ENCODE data around the gene STK24.

The STK24 gene

DNA sequence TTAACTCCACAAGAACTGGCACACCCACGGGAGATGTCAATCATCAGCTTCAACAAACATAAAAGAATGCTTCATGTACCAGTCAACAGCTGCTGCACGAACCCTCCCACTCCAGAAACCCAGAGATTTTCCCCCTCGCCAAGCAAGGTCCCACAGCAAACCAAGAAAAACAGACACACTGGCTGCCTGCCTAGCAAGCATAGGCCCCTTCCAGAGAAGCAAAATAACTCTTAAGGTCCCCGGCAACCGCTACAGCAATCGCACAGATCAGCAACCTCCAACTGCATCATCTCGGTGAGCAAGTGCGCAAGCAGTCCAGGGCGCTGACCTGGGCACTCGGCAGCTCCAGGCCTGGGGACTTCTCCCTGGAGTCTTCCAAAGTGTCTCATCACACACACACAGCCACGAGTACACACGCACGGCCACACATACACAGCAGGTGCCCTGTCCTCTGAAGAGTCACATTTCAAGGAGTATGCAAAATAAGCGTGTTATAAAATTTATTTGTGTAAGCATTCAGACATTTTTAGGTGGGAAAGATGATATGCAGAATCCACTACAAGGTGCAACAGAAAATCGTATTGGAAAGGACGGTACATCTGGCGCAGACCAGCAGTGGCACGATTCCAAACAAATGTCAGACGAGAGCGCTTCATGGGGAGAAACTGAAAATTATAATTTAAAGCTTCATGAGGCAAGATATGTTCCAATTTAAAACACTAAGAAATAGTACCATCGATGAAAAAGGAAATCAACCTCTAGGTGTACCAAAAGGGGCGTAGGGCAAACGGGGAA, 125.0 kb downstream of the STK24 start:
- peaks cover 50% of the 10 kb centered on the region for H3K36me3 ChIP-seq
- no peaks in the 10 kb centered on the region for H3K9me3 ChIP-seq
- H3K4me1 ChIP-seq, result peaks cover 6% of the 10 kb centered on the region
- DNase-seq, result no peak
- no peaks in the 10 kb centered on the region for H3K27me3 ChIP-seq
- no peak overlapping the region for H3K4me3 ChIP-seq (ENCODE audit: low read depth, low read length)
- TF ChIP-seq, protein P1, sequence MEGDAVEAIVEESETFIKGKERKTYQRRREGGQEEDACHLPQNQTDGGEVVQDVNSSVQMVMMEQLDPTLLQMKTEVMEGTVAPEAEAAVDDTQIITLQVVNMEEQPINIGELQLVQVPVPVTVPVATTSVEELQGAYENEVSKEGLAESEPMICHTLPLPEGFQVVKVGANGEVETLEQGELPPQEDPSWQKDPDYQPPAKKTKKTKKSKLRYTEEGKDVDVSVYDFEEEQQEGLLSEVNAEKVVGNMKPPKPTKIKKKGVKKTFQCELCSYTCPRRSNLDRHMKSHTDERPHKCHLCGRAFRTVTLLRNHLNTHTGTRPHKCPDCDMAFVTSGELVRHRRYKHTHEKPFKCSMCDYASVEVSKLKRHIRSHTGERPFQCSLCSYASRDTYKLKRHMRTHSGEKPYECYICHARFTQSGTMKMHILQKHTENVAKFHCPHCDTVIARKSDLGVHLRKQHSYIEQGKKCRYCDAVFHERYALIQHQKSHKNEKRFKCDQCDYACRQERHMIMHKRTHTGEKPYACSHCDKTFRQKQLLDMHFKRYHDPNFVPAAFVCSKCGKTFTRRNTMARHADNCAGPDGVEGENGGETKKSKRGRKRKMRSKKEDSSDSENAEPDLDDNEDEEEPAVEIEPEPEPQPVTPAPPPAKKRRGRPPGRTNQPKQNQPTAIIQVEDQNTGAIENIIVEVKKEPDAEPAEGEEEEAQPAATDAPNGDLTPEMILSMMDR (IDR thresholded peaks at IDR 0.05; ENCODE audit: low read depth, low read length), result no peak

DNA sequence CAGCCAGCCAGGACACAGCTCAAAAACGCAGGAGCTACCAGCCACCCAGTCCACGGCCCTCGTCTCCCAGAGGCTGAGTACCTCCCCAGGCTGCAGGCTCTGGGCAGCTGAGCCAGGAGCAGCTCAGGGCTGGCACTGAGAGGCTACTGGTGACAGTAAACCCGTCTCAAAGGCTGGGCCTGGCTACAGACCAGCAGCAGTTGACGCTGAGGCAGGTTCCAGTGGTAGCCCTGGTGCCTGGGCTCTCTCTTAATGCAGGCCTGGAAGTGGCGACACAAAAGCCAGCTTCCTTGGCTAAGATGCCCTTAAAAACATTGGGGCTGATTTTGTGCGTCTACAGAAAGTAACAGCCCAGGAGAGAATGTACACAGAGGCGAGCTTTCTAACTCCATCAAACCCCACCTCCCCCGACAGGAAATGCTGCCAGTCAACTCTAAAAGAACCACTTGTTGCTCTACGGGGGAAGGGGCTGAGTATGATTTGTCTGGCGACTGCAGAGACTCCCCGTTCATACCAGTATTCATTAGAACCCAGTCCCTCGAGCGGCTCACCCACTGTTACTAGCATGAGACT, 126.3 kb downstream of the STK24 start:
- TF ChIP-seq, protein P1 (IDR thresholded peaks at IDR 0.05; ENCODE audit: low read depth, low read length), result no peak
- Histone ChIP-seq H3K4me3 (ENCODE audit: low read depth, low read length) (no peak overlapping the region), H3K36me3 (peaks cover 55% of the 10 kb centered on the region), H3K27me3 (no peaks in the 10 kb centered on the region), H3K9me3 (no peaks in the 10 kb centered on the region), H3K4me1 (peaks cover 6% of the 10 kb centered on the region)
- DNase-seq, result no peak

DNA sequence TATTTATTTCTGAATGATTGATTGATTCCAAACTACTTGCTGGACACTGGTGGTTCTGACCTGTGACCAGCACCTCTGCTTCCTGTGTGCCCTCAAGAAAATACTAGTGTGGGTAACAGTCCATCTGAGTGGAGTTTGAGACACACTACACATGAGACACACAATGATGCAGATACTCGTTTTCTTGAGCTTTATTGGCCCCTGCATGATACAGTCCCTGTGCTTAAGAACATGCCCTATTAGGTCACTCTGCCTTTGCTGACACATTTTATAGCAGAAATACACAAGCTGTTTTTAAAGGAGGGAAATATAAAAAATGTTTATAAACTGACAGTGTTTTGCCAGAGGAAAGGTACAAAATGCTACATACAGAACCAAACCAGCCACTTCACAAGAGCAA, 126.9 kb downstream of the STK24 start:
- H3K9me3 ChIP-seq, result no peaks in the 10 kb centered on the region
- peaks cover 6% of the 10 kb centered on the region for H3K4me1 ChIP-seq
- H3K27me3 ChIP-seq, result no peaks in the 10 kb centered on the region
- TF ChIP-seq, protein P1 (IDR thresholded peaks at IDR 0.05; ENCODE audit: low read depth, low read length), result no peak
- no peak for DNase-seq
- peaks cover 54% of the 10 kb centered on the region for H3K36me3 ChIP-seq
- H3K4me3 ChIP-seq (ENCODE audit: low read depth, low read length), result no peak overlapping the region

DNA sequence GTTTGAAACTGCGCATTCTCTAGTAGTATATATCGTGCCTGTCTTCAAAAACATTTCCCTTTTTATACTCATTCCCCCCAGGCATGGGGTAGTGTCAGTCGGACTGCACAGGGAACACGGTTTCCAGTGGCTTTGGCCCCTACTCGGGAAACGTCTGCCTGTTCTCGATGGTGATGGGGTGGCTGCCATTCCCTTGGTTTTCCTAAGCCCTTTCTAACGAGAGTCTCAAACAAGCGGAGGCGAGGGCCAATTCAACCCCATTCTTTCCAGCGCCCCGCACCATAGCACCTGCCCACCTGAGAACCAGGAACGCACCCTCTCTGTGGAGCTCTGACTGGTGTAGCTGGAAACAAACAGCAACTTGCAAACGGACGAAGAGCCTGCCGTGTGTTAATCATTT, 127.6 kb downstream of the STK24 start:
- no peak overlapping the region for H3K4me3 ChIP-seq (ENCODE audit: low read depth, low read length)
- no peaks in the 10 kb centered on the region for H3K9me3 ChIP-seq
- TF ChIP-seq, protein P1 (IDR thresholded peaks at IDR 0.05; ENCODE audit: low read depth, low read length), result no peak
- no peak for DNase-seq
- H3K4me1 ChIP-seq, result peaks cover 3% of the 10 kb centered on the region
- H3K36me3 ChIP-seq, result peaks cover 52% of the 10 kb centered on the region
- no peaks in the 10 kb centered on the region for H3K27me3 ChIP-seq

DNA sequence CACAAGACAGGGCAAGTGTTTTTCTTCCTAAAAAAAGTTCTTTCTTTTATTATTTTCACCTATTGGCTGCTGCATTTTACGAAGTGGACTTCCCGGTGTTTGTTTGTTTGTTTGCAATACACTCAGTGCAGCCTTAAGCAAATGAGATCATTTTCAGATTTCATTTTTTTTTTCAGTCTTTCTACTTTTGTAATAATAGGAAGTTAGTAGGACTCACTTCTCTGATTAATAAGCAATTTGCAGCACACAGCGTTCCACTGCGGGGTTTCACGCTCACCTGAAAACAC, 128.3 kb downstream of the STK24 start:
- peaks cover 48% of the 10 kb centered on the region for H3K36me3 ChIP-seq
- H3K4me3 ChIP-seq (ENCODE audit: low read depth, low read length), result no peak overlapping the region
- no peaks in the 10 kb centered on the region for H3K4me1 ChIP-seq
- no peaks in the 10 kb centered on the region for H3K9me3 ChIP-seq
- H3K27me3 ChIP-seq, result no peaks in the 10 kb centered on the region
- no peak for DNase-seq
- TF ChIP-seq, protein P1 (IDR thresholded peaks at IDR 0.05; ENCODE audit: low read depth, low read length), result no peak

Measured in BE2C (cell line).